ES-I3 (cell line): Measurements from ENCODE around the gene ACTR3.
"Not testable (repeated sequence)": the region's sequence is repeated elsewhere in the genome, so short reads cannot be mapped to it uniquely, and the experiment has no call there.

Experiments used
- H3K36me3 ChIP-seq: 2 replicates; pipeline ENCODE4 v1.6.1; 2013; ENCODE audit warnings: mild to moderate bottlenecking, low read length, control low read depth, moderate library complexity; ENCODE audit not compliant: insufficient read depth
- H3K4me1 ChIP-seq: 2 replicates; pipeline ENCODE4 v1.6.1; 2013; ENCODE audit warnings: mild to moderate bottlenecking, control low read depth, low read length; ENCODE audit not compliant: insufficient read depth
- H3K9ac ChIP-seq: 2 replicates; pipeline ENCODE4 v1.6.1; 2013; ENCODE audit warnings: low read depth, mild to moderate bottlenecking, low read length, moderate library complexity
- H3K9me3 ChIP-seq: 2 replicates; pipeline ENCODE4 v1.6.1; 2013; ENCODE audit warnings: mild to moderate bottlenecking, low read length, moderate library complexity; ENCODE audit not compliant: control insufficient read depth, insufficient read depth

ACTR3 gene

DNA sequence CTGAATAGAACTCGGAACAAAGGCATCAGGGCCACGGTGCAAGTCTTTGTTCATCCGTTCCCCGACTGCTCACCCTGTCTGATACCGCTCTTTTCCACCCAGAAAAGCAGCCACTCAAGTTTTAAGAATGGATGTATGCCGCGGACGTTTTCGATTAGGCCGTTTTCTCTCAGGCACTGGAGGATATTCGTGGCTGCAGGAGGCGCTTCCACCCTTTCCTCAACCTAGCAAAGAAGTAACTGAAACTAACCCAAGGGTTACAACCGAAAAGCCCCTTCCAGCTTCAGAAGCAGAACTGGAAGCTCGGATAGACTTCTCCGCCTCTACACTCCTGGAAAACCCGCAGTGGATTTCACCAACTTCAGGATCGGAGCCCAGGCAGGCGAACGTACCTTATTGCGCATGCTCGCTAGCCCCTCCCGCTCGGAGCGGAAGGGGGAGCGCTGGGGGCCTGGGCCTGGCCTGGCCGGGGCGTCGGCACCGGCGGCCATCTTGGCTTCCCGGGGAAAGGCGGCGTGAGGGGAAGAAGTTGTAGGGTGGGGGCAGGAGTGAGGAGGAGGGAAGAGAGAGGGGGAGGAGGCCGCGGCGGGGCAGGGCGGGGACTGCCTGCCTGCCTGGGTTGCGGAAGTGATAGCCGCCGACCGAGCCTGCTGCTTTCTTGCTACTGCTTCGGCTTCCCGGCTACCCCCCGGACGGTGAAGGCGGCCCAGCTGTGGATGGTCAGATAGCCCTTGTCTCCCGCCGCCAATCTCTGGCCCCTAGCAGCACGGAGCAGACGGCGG, at the start of gene ACTR3:
TSS of gene ACTR3 (plus strand) at position 619 of the 782 bp plus-strand sequence. CDS start 191 bp downstream, outside the sequence.
- Histone ChIP-seq H3K4me1 (peaks cover 26% of the 10 kb centered on the region), H3K9ac (peak within 1 kb of the TSS; percentile 88), H3K9me3 (no peaks in the 10 kb centered on the region), H3K36me3 (no peaks in the 10 kb centered on the region)

DNA sequence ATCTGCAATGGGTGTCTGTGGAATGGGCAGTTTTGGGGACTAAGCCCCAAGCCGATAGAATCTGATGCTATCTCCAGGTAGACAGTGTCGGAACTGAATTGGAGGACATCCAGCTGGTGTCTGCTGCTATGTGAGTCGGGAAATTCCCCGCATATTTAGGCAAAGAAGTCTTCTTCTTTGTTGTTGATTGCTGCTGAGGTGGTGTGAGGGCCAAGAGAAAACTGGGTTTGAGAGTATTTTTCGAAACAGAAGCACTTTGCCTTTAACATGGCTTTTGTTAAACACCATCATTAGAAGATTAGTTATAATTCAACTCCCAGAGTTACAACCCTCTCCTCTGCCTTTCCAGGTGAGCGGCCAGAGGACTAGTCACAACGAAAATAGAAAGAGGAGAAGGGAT, 49.4 kb upstream of the ACTR3 start:
- Histone ChIP-seq H3K36me3 (no peaks in the 10 kb centered on the region), H3K9me3 (no peaks in the 10 kb centered on the region), H3K9ac (no peak overlapping the region; the same call in 1 of the 2 replicates), H3K4me1 (peaks cover 16% of the 10 kb centered on the region)

DNA sequence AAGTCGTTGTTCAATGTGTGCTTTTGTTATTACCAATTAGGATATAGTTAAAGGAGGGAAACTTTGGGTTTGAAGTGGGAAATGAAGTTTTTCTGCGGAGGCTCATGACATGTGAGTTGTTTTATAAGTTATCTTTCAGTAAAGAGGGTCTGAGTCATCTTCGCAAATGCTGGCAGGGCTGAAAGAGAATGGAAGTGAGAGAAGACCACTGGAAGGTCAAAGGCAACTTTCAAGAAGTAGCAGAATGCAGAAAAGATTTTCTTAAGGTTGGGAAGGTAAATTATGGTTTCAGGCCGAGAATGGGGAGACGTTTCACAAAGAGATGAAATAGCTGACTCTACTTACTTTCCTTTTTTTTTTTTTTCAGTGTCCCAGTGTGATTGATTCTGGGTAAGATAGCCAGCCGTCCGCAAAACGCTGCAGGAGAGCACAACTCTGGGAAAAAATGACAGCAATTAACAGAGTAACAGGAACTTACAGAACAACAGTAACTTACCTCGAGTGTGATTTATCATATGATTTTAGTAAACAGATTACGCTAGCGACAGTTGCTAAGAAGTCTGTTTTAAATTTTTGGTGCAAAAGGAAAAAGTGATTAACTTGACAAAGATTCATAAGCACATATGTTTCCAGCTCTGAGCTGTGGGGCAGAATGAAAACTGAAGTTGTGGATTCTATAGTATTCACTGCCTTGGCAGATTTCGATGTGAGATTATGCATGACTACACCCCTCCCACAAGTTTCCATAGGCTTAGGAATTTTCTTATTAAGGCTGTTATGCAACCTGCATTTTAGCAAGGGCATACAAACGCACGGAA, 46.8 kb upstream of the ACTR3 start:
- no peaks in the 10 kb centered on the region for H3K36me3 ChIP-seq
- no peak overlapping the region for H3K9ac ChIP-seq
- peaks cover 12% of the 10 kb centered on the region for H3K4me1 ChIP-seq
- H3K9me3 ChIP-seq, result no peaks in the 10 kb centered on the region

DNA sequence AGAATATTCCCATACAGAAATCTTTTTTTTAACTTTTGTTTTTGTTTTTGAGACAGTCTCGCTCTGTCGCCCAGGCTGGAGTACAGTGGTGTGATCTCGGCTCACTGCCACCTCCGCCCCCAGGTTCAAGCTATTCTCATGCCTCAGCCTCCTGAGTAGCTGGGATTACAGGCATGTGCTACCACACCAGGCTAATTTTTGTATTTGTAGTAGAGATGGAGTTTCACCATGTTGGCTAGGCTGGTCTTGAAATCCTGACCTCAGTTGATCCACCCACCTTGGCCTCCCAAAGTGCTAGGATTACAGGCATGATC, 46.2 kb upstream of the ACTR3 start:
- not testable (repeated sequence) for H3K36me3 ChIP-seq, H3K9ac ChIP-seq

DNA sequence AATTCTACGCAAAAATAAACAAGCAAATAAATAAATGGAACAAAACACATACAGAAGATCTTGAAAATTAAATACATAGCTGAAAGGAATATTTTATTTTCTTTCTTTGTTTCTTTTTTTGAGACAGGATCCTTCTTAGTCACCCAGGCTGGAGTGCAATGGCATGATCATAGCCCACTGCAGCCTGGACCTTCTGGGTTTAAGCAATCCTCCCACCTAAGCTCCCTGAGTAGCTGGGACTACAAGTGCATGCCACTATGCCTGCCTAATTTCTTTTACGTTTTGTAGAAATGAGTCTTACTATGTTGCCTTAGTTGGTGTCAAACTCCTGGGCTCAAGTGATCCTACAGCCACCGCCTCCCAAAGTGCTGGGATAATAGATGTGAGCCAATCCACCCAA, 44.6 kb upstream of the ACTR3 start:
- no peak overlapping the region for H3K9ac ChIP-seq
- H3K9me3 ChIP-seq, result no peaks in the 10 kb centered on the region
- H3K36me3 ChIP-seq, result no peaks in the 10 kb centered on the region
- H3K4me1 ChIP-seq, result peaks cover 12% of the 10 kb centered on the region

More for the DNA sequence above, 46.2 kb upstream of the ACTR3 start:
- H3K9me3 ChIP-seq, result not testable (repeated sequence)
- H3K4me1 ChIP-seq, result peaks cover 12% of the 10 kb centered on the region

DNA sequence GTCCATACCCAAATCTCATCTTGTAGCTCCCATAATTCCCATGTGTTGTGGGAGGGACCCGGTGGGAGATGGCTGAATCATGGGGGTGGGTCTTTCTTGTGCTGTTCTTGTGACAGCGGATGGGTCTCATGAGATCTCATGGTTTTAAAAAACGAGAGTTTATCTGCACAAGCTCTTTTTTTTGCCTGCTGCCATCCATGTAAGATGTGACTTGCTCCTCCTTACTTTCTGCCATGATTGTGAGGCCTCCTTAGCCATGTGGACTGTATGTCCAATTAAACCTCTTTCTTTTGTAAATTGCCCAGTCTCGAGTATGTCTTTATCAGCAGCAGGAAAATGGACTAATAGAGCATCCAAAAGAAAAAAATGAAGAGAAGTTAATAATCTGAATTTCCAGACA, 44.1 kb upstream of the ACTR3 start:
- H3K9ac ChIP-seq, H3K9me3 ChIP-seq, H3K36me3 ChIP-seq: not testable (repeated sequence)
- peaks cover 12% of the 10 kb centered on the region for H3K4me1 ChIP-seq

DNA sequence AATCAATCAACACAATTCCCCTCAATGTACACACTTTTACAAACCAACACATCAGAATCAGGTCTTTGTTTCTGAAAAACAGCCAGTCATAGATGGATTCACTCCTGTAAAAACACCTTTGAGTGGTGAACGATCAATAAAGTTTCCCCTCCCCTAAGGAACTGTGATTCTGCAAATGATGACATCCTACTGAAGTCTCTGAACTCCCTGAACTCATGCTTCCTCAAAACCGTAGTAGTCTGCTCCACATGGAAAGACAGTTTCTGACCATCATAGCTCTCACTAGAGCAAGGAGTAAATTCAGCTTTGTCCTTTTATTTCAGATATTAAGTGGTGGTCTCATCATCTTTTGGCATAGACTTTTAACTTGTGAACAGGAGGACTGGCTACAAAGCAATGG, 43.5 kb upstream of the ACTR3 start:
- H3K4me1 ChIP-seq, result peaks cover 10% of the 10 kb centered on the region
- H3K9me3 ChIP-seq, result no peaks in the 10 kb centered on the region
- H3K36me3 ChIP-seq, result no peaks in the 10 kb centered on the region
- no peak overlapping the region for H3K9ac ChIP-seq

DNA sequence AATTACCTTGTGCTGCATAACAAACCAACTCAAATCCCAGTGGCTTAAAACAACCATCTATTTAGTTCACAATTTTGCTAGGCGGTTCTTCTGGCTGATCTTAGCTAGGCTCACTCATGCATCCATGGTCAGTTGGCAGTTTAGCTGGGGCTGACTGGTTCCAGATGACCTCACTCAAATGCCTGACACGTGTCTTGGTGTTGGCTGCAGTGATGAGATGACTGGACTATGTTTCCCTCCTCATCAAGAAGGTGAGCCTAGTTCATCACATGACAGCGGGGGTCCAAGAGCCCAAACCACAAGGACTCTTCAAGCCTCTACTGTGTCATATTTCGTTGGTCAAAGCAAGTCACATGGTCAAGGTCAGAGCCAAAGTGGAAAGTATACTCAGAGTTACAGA, 42.7 kb upstream of the ACTR3 start:
- Histone ChIP-seq H3K9ac (no peak overlapping the region), H3K9me3 (no peaks in the 10 kb centered on the region), H3K36me3 (no peaks in the 10 kb centered on the region), H3K4me1 (peaks cover 10% of the 10 kb centered on the region)

DNA sequence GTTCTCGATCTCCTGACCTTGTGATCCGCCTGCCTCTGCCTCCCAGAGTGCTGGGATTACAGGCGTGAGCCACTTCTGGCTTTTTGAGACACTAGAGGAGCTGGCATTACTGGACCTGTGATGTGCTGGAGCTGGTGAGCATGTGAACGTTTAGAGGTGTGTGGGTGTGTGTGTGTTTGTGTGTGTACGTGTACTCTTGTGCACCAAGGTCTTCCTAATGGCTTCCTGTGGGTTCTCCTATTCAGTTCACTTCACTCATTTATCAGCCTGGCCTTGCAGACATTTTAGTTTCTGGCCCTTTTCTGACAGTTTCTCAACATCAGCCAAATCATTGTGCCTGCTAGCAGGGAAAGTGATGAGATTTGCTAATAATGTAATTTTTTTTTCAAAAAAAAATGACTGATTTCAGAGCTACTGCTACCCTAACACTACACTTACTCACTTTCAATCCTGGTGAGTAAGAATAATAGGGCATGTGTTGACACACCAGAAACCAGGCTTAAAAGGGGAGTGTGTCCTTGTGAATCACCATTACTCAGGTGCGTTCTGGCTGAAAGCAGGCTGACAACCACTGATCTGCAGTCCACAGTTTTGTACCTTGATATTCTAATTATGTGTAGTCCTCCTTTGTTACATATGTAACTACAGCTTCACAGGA, 41.0 kb upstream of the ACTR3 start:
- no peaks in the 10 kb centered on the region for H3K36me3 ChIP-seq
- H3K4me1 ChIP-seq, result no peaks in the 10 kb centered on the region
- no peaks in the 10 kb centered on the region for H3K9me3 ChIP-seq
- H3K9ac ChIP-seq, result no peak overlapping the region

DNA sequence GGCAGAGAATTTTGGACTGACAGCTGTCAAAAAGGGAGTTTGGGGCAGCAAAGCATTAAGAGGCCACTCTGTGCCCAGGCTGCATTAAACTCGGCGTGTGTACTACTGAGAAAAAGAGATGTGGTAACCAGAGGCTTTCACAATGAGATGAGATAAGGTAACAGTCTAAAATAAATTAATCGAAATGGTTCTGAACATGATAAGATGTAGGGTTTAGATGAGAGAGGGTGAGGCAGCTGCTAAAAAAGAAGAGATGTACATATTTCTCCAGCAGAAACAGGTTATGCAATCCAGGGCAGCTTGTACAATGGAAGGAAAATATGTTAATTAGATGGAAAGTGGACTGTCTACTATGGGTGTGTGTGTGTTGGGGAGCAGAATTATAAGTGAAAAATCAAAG, 39.2 kb upstream of the ACTR3 start:
- H3K9me3 ChIP-seq, result no peaks in the 10 kb centered on the region
- H3K9ac ChIP-seq, result no peak overlapping the region

DNA sequence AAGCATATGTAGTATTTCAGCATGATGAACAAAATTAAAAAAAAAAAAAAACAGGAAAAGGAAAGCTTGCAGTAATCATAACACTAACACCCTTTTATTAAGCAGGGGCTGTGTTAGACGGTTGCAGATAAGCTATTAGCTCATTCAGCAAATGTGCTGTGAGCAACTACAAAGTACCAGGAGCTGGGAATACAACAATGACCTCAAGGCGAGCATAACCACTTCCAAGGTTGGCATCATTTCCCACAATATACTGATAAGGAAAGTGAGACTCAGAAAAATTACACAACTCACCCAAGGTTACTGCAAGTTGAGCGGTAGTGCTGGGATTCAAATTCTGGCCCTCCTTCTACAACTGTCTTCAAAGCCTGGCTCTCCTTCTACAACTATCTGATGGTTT, 38.2 kb upstream of the ACTR3 start:
- Histone ChIP-seq H3K9ac (no peak overlapping the region), H3K4me1 (no peaks in the 10 kb centered on the region), H3K9me3 (no peaks in the 10 kb centered on the region), H3K36me3 (no peaks in the 10 kb centered on the region)

More for the DNA sequence above, 39.2 kb upstream of the ACTR3 start:
- Histone ChIP-seq H3K4me1 (no peaks in the 10 kb centered on the region), H3K36me3 (no peaks in the 10 kb centered on the region)

DNA sequence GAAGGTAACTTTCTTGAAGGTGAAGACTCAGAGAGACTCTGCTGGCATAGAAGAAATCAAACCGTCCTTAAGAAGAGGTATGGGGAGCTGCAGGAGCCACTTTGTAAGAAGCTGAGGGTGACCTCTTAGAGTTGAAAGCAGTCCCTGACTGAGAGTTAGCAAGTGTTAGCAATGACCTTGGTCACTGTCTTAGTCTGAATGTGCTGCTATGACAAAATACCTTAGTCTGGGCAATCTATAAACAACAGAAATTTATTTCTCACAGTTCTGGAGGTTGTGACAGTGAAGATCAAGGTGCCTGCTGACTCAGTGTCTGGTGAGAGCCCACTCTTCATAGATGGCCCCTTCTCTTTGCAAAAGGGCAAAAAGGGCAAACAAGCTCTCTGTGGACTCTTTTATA, 35.7 kb upstream of the ACTR3 start:
- Histone ChIP-seq H3K36me3 (no peaks in the 10 kb centered on the region), H3K9ac (no peak overlapping the region), H3K4me1 (no peaks in the 10 kb centered on the region), H3K9me3 (no peaks in the 10 kb centered on the region)

DNA sequence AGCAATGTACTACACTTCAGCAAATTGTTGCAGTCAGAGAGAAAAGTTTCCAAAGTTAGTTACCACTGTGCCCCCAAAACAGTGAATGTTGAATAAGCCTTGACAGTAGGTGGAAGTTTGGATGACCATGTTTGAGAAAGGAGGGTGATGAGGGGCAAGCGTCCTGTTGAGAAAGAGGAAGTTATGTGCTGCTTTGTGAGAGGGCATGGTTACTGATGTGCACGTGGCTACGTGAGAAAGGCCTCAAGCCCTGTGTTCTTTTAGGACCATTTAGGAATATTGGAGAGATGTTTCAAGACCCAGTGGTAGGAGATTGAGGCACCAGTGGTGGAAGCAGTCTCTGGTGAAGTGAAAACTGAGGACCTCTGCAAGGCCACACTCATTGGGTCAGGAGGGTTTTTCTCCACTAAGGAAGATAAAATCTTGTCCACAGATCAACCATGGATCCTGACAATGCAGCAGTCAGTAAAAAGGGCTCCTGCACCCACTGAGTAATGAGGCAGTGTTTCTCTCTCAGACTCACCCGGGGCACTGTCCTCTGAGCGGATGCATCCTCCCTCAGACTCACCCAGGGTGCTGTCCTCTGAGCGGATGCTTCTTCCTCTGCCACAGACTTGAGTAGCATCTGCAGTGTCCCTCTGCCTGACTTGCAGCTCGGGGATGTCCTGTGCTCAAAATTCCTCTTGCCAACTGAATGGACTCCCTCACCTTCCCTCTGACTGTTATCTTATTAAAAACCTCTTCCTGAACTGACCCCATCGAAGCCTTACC, 34.7 kb upstream of the ACTR3 start:
- H3K9ac ChIP-seq, result no peak overlapping the region
- no peaks in the 10 kb centered on the region for H3K4me1 ChIP-seq
- no peaks in the 10 kb centered on the region for H3K36me3 ChIP-seq
- H3K9me3 ChIP-seq, result no peaks in the 10 kb centered on the region

DNA sequence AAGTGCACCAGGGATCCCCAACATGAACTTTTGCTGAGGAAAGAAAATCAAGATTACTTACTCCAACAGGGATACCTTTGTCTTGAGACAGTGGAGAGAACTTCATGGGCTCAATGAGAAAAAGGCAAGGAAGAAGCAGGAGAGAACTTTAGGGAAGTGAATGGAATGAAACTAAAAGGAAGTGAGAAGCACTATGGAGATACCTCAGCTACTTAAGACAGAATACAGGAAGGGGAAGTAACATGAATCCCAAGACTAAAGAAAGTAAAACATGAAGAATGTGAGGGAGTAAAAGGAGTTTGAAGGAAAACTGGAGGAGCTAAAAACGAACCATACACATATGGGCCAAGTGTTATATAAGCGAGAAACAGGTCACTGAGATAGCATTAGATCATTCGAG, 32.4 kb upstream of the ACTR3 start:
- Histone ChIP-seq H3K36me3 (no peaks in the 10 kb centered on the region), H3K9me3 (no peaks in the 10 kb centered on the region), H3K4me1 (no peaks in the 10 kb centered on the region), H3K9ac (no peak overlapping the region)
